ENCODE data around the gene ASCC1. TPM values are rescaled to one million over a fixed set of nuclear protein-coding genes. Genes with fewer than 3 reads are reported as not detected.

Gene ASCC1
- total and polyA plus RNA-seq, 2 experiments from 2014 or later = 31.8 to 38.7 TPM

GRCh38 chr10:72124989-72125388 lies 91.1 kb downstream of the ASCC1 start:
- no peaks in the 10 kb centered on the region for H3K27me3 ChIP-seq
- H3K9me3 ChIP-seq (ENCODE audit: low read depth) = no peaks in the 10 kb centered on the region
- H3K36me3 ChIP-seq (replicated peaks; ENCODE audit: insufficient read depth, low read depth) = no peaks in the 10 kb centered on the region
- H3K4me3 ChIP-seq = no peak overlapping the region
- peaks cover 4% of the 10 kb centered on the region for H3K4me1 ChIP-seq (ENCODE audit: insufficient read depth)
- TF ChIP-seq EZH2 (IDR thresholded peaks at IDR 0.05; ENCODE audit: borderline replicate concordance) (no peak), EZH2phosphoT487 (IDR thresholded peaks at IDR 0.05; ENCODE audit: low read depth, severe bottlenecking, unreplicated experiment) (no peak), CTCF (IDR thresholded peaks at IDR 0.05; ENCODE audit: poor library complexity) (no peak)
- no peaks in the 10 kb centered on the region for H4K20me1 ChIP-seq (ENCODE audit: insufficient read depth, poor library complexity, severe bottlenecking)
- H3K9me2 ChIP-seq (replicated peaks; ENCODE audit: insufficient read depth) = no peaks in the 10 kb centered on the region
- no peak overlapping the region for H3K4me2 ChIP-seq
- no peak overlapping the region for H3K27ac ChIP-seq
- WGBS (ENCODE audit: low lambda C conversion rate, missing lambda C conversion rate) = 85% methylated on average over 1 of the region's 1 CpG
- no peak overlapping the region for H2AFZ ChIP-seq
- DNase-seq (ENCODE audit: low spot score) = no peak
- H3K79me2 ChIP-seq = no peaks in the 10 kb centered on the region

- TF ChIP-seq EZH2phosphoT487 (IDR thresholded peaks at IDR 0.05; ENCODE audit: low read depth, severe bottlenecking, unreplicated experiment) (no peak), CTCF (IDR thresholded peaks at IDR 0.05; ENCODE audit: poor library complexity) (no peak), EZH2 (IDR thresholded peaks at IDR 0.05; ENCODE audit: borderline replicate concordance) (no peak)
- no peaks in the 10 kb centered on the region for H3K9me2 ChIP-seq (replicated peaks; ENCODE audit: insufficient read depth)
- H3K79me2 ChIP-seq = no peaks in the 10 kb centered on the region
- no peaks in the 10 kb centered on the region for H3K27me3 ChIP-seq
- no peaks in the 10 kb centered on the region for H3K9me3 ChIP-seq (ENCODE audit: low read depth)
- H3K27ac ChIP-seq = no peak overlapping the region
- no peak overlapping the region for H2AFZ ChIP-seq
- DNase-seq (ENCODE audit: low spot score) = no peak
- H3K36me3 ChIP-seq (replicated peaks; ENCODE audit: insufficient read depth, low read depth) = no peaks in the 10 kb centered on the region
- no peak overlapping the region for H3K4me3 ChIP-seq
- H4K20me1 ChIP-seq (ENCODE audit: insufficient read depth, poor library complexity, severe bottlenecking) = no peaks in the 10 kb centered on the region
- H3K4me2 ChIP-seq = no peak overlapping the region
- H3K4me1 ChIP-seq (ENCODE audit: insufficient read depth) = peaks cover 4% of the 10 kb centered on the region
These were observed 91.7 kb downstream of the ASCC1 start for GRCh38 chr10:72124381-72124780.

DNA sequence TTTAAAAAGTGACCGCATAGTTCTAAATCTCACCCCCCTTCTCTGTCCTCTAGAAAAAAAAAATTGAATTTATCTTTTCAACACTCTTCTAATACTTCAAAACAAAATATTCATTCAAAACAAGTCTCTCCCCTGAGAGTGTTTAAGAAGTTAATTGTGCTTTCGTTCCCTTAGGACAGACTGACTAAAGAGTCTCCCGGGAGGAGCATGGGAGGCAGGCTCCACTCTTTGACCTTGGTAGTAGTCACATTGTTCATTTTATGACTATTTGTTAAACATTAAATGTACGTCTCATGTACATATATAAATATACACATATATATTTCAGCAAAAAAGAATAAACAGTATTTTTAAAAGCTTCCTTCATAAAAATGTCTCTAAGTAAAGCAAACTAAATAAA lies 92.5 kb downstream of the ASCC1 start:
- H3K9me3 ChIP-seq (ENCODE audit: low read depth) = no peaks in the 10 kb centered on the region
- H3K4me3 ChIP-seq = no peak overlapping the region
- H3K79me2 ChIP-seq = no peaks in the 10 kb centered on the region
- peaks cover 4% of the 10 kb centered on the region for H3K4me1 ChIP-seq (ENCODE audit: insufficient read depth)
- no peak for DNase-seq (ENCODE audit: low spot score)
- H3K36me3 ChIP-seq (replicated peaks; ENCODE audit: insufficient read depth, low read depth) = no peaks in the 10 kb centered on the region
- H3K27ac ChIP-seq = no peak overlapping the region
- H2AFZ ChIP-seq = no peak overlapping the region
- TF ChIP-seq EZH2phosphoT487 (IDR thresholded peaks at IDR 0.05; ENCODE audit: low read depth, severe bottlenecking, unreplicated experiment) (no peak), CTCF (IDR thresholded peaks at IDR 0.05; ENCODE audit: poor library complexity) (no peak), EZH2 (IDR thresholded peaks at IDR 0.05; ENCODE audit: borderline replicate concordance) (no peak)
- no peaks in the 10 kb centered on the region for H3K9me2 ChIP-seq (replicated peaks; ENCODE audit: insufficient read depth)
- no peaks in the 10 kb centered on the region for H3K27me3 ChIP-seq
- no peaks in the 10 kb centered on the region for H4K20me1 ChIP-seq (ENCODE audit: insufficient read depth, poor library complexity, severe bottlenecking)
- 61% methylated on average over 4 of the region's 4 CpGs for WGBS (ENCODE audit: low lambda C conversion rate, missing lambda C conversion rate)
- H3K4me2 ChIP-seq = peak overlapping the region; percentile 1

DNA sequence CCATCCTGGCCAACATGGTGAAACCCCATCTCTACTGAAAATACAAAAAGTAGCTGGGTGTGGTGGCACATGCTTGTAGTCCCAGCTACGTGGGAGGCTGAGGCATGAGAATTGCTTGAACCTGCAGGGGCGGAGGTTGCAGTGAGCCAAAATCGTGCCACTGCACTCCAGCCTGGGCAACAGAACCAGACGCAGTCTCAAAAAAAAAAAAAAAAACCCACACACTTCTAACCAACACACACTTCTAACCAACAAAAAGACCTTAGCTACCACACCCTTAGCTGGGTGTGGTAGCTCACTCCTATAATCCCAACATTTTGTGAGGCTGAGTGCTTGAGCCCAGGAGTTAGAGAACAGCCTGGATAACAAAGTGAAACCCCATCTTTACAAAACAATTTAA lies 93.9 kb downstream of the ASCC1 start:
- no peaks in the 10 kb centered on the region for H3K27me3 ChIP-seq
- H3K4me2 ChIP-seq = no peak overlapping the region
- 98% methylated on average over 4 of the region's 4 CpGs for WGBS (ENCODE audit: low lambda C conversion rate, missing lambda C conversion rate)
- no peak overlapping the region for H3K27ac ChIP-seq
- H3K36me3 ChIP-seq (replicated peaks; ENCODE audit: insufficient read depth, low read depth) = no peaks in the 10 kb centered on the region
- H3K9me3 ChIP-seq (ENCODE audit: low read depth) = no peaks in the 10 kb centered on the region
- H3K4me3 ChIP-seq = no peak overlapping the region
- no peaks in the 10 kb centered on the region for H3K9me2 ChIP-seq (replicated peaks; ENCODE audit: insufficient read depth)
- H3K79me2 ChIP-seq = no peaks in the 10 kb centered on the region
- no peak for TF ChIP-seq CTCF (IDR thresholded peaks at IDR 0.05; ENCODE audit: poor library complexity)
- no peak for TF ChIP-seq EZH2phosphoT487 (IDR thresholded peaks at IDR 0.05; ENCODE audit: low read depth, severe bottlenecking, unreplicated experiment)
- TF ChIP-seq EZH2 (IDR thresholded peaks at IDR 0.05; ENCODE audit: borderline replicate concordance) = no peak
- peaks cover 4% of the 10 kb centered on the region for H3K4me1 ChIP-seq (ENCODE audit: insufficient read depth)
- no peak for DNase-seq (ENCODE audit: low spot score)
- H2AFZ ChIP-seq = no peak overlapping the region
- H4K20me1 ChIP-seq (ENCODE audit: insufficient read depth, poor library complexity, severe bottlenecking) = no peaks in the 10 kb centered on the region
